Esophagus muscularis mucosa (tissue), 4 donors: Measurements from ENCODE around the gene HOXC10. TPM values are rescaled to one million over a fixed set of nuclear protein-coding genes. Genes with fewer than 3 reads are reported as not detected.

Experiments
- DNase-seq: peaks from one replicate; pipeline ENCODE4 v3.0.0-alpha.2; 2017; ENCODE audit errors: extremely low spot score
- H3K27ac ChIP-seq, 4 donors: fragments of 200-600 bp; sonication (generic); replicated peaks in 1 of 4; 1 replicate in 3 of 4; 2 replicates in 1 of 4; pipeline ENCODE4 v1.5.1; 2016 to 2019; ENCODE audit warnings: mild to moderate bottlenecking in 1 of 4
- H3K27me3 ChIP-seq, 4 donors: fragments of 200-600 bp; sonication (generic); one replicate each; pipeline versions ENCODE4 v1.5.1 to v1.6.0; 2016 to 2019
- H3K36me3 ChIP-seq, 4 donors: fragments of 200-600 bp; sonication (generic); one replicate each; pipeline ENCODE4 v1.5.1; 2016 to 2019
- H3K4me1 ChIP-seq, 4 donors: fragments of 200-600 bp; sonication (generic); one replicate each; pipeline ENCODE4 v1.5.1; 2016 to 2019
- H3K4me3 ChIP-seq, 4 donors: fragments of 200-600 bp; sonication (generic); 1 replicate in 2 of 4; 2 replicates in 2 of 4; pipeline ENCODE4 v1.5.1; 2016 to 2019; ENCODE audit warnings: mild to moderate bottlenecking in 4 of 4, moderate library complexity in 1 of 4
- H3K9me3 ChIP-seq, 4 donors: fragments of 200-600 bp; sonication (generic); 1 replicate in 3 of 4; 2 replicates in 1 of 4; pipeline ENCODE4 v1.5.1; 2016 to 2019
- CTCF ChIP-seq, 3 experiments: fragments of 200-600 bp in 2 of 3; fragments of 450-650 bp in 1 of 3; sonication (generic) in 2 of 3; IDR thresholded peaks; one replicate each; pipeline ENCODE4 v1.5.1; 2017 to 2019; ENCODE audit warnings: antibody characterized with exemption in 3 of 3, mild to moderate bottlenecking in 2 of 3, moderate library complexity in 1 of 3
- EP300 ChIP-seq: sonication (generic); formaldehyde crosslinking; IDR thresholded peaks from one replicate; pipeline ENCODE4 v1.6.1; 2017; ENCODE audit warnings: antibody characterized with exemption
- POLR2A ChIP-seq: fragments of 450-650 bp; IDR thresholded peaks from one replicate; pipeline ENCODE4 v1.6.1; 2017; ENCODE audit warnings: antibody characterized with exemption, moderate library complexity, mild to moderate bottlenecking, low read depth
- POLR2AphosphoS5 ChIP-seq, 2 donors: sonication (generic); formaldehyde crosslinking; IDR thresholded peaks; one replicate each; pipeline ENCODE4 v1.6.1; 2017; ENCODE audit warnings: antibody characterized with exemption in 2 of 2
- WGBS: methylation state at CpG from one replicate; pipeline ENCODE4 v1.1.5; 2018; 5-methylcytosine and 5-hydroxymethylcytosine counted together
- intact Hi-C: fragments of 100-400 bp; cut with DNase I; formaldehyde crosslinking; loops from one replicate; pipeline ENCODE4 v1.15.1; 2023
- total RNA-seq, 4 donors: library from RNA; depleted of rRNA; stranded (reverse); fragments of >200 nt; gene quantifications; one replicate each; pipeline versions ENCODE4 v1.1.0 to v1.2.1, GENCODE V29; 2016

Gene HOXC10
- total RNA-seq, 4 donors from 2014 or later = not detected

- Histone ChIP-seq H3K4me1 (peaks cover 5 to 30% (median 19%) of the 10 kb centered on the region in 4 donors), H3K27me3 (peaks cover 13 to 100% (median 90%) of the 10 kb centered on the region in 4 donors), H3K4me3 (no peak overlapping the region), H3K36me3 (no peaks in the 10 kb centered on the region), H3K27ac (no peak overlapping the region), H3K9me3 (no peaks in the 10 kb centered on the region)
- TF ChIP-seq EP300 = no peak
- TF ChIP-seq POLR2A = no peak
- no peak for TF ChIP-seq CTCF (IDR thresholded peaks at IDR 0.05)
- TF ChIP-seq POLR2AphosphoS5 (IDR thresholded peaks at IDR 0.05) = no peak
- intact Hi-C loops = no loop called here
- DNase-seq = no peak
- WGBS = 33% methylated on average over 16 of the region's 24 CpGs
These were observed 16.5 kb upstream of the HOXC10 start for GRCh38 chr12:53968214-53969127.

- peaks cover 14 to 100% (median 94%) of the 10 kb centered on the region in 4 donors for H3K27me3 ChIP-seq
- intact Hi-C loops = no loop called here
These were observed 15.2 kb upstream of the HOXC10 start for GRCh38 chr12:53969588-53970259.

GRCh38 chr12:53970451-53970850, 14.5 kb upstream of the HOXC10 start:
- DNase-seq = no peak
- TF ChIP-seq POLR2AphosphoS5 (IDR thresholded peaks at IDR 0.05) (no peak), EP300 (no peak), POLR2A (no peak), CTCF (IDR thresholded peaks at IDR 0.05) (no peak)
- Histone ChIP-seq H3K27ac (no peak overlapping the region), H3K4me3 (no peak overlapping the region), H3K27me3 (peaks cover 16 to 100% (median 95%) of the 10 kb centered on the region in 4 donors), H3K9me3 (no peaks in the 10 kb centered on the region), H3K36me3 (no peaks in the 10 kb centered on the region), H3K4me1 (peaks cover 23 to 43% (median 38%) of the 10 kb centered on the region in 4 donors)
- WGBS = 38% methylated on average over 4 of the region's 4 CpGs
- intact Hi-C loops = no loop called here

More at GRCh38 chr12:53969588-53970259, 15.2 kb upstream of the HOXC10 start:
- H3K4me1 ChIP-seq = peaks cover 16 to 38% (median 31%) of the 10 kb centered on the region in 4 donors
- DNase-seq = no peak
- no peaks in the 10 kb centered on the region for H3K36me3 ChIP-seq
- no peaks in the 10 kb centered on the region for H3K9me3 ChIP-seq
- H3K27ac ChIP-seq = no peak overlapping the region
- TF ChIP-seq POLR2A (no peak), POLR2AphosphoS5 (IDR thresholded peaks at IDR 0.05) (no peak), CTCF (IDR thresholded peaks at IDR 0.05) (no peak), EP300 (no peak)
- H3K4me3 ChIP-seq = no peak overlapping the region
- WGBS = 19% methylated on average over 10 of the region's 12 CpGs

- WGBS = 73% methylated on average over 3 of the region's 3 CpGs
- H3K4me3 ChIP-seq = no peak overlapping the region
- H3K9me3 ChIP-seq = no peaks in the 10 kb centered on the region
- H3K27ac ChIP-seq = no peak overlapping the region
- H3K36me3 ChIP-seq = no peaks in the 10 kb centered on the region
- H3K4me1 ChIP-seq = peaks cover 24 to 40% (median 35%) of the 10 kb centered on the region in 4 donors
- H3K27me3 ChIP-seq = peaks cover 16 to 100% (median 95%) of the 10 kb centered on the region in 4 donors
- intact Hi-C loops = no loop called here
- no peak for DNase-seq
- TF ChIP-seq EP300 = no peak
- TF ChIP-seq CTCF (IDR thresholded peaks at IDR 0.05) = no peak
- TF ChIP-seq POLR2A = no peak
- TF ChIP-seq POLR2AphosphoS5 (IDR thresholded peaks at IDR 0.05) = no peak
These were observed 13.8 kb upstream of the HOXC10 start for GRCh38 chr12:53971129-53971528.
